Sigmoid colon (tissue), 4 donors: ENCODE data around the gene NACC1.

ENCODE experiments used
- POLR2AphosphoS5 ChIP-seq, 4 donors: sonication (generic); formaldehyde crosslinking; IDR thresholded peaks; one replicate each; pipeline ENCODE4 v1.6.1; 2017; ENCODE audit warnings: antibody characterized with exemption in 4 of 4
- TF ChIP-seq, protein P1 (sequence below), 4 experiments: fragments of 450-650 bp in 3 of 4; fragments of 200-600 bp in 1 of 4; IDR thresholded peaks; one replicate each; pipeline ENCODE4 v1.5.1; 2016 to 2019; ENCODE audit warnings: antibody characterized with exemption in 4 of 4, mild to moderate bottlenecking in 3 of 4, moderate library complexity in 2 of 4

DNA sequence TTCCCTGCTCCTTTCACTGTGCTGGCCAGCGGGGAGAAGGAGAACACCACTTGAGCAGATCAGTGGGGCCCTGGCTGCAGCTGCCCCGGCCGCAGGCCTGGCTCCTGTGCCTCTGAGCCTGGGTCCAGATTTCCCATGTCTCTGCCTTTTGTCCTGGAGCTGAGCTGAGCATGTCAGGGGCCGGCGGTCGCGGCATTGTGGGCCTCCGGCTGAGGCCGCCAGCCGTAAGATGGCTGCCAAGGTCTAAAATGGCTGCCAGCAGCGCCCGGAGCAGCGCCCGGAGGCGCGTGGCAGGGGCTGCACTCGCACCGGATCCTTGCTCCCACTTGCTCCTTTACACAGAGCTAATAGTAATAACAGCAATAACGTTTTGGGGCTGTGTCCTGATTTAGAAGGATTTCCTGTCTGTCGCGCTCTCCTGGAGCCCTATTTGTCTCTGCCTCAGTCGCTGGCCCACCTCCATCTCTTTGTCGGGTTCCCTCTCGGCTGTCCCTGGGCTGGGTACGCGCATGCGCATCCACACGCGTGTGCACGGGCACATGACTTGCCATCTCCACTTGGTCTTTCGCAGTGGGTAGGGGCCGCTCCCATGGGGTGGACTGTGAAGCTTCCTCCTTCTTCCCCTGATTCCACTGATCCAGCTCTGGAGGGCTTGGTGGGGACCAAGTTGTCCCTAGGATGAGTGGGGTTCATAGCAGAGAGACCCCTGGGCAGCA, 47.5 kb upstream of the NACC1 start:
- TF ChIP-seq, protein P1, sequence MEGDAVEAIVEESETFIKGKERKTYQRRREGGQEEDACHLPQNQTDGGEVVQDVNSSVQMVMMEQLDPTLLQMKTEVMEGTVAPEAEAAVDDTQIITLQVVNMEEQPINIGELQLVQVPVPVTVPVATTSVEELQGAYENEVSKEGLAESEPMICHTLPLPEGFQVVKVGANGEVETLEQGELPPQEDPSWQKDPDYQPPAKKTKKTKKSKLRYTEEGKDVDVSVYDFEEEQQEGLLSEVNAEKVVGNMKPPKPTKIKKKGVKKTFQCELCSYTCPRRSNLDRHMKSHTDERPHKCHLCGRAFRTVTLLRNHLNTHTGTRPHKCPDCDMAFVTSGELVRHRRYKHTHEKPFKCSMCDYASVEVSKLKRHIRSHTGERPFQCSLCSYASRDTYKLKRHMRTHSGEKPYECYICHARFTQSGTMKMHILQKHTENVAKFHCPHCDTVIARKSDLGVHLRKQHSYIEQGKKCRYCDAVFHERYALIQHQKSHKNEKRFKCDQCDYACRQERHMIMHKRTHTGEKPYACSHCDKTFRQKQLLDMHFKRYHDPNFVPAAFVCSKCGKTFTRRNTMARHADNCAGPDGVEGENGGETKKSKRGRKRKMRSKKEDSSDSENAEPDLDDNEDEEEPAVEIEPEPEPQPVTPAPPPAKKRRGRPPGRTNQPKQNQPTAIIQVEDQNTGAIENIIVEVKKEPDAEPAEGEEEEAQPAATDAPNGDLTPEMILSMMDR (IDR thresholded peaks at IDR 0.05): no peak
- no peak for TF ChIP-seq POLR2AphosphoS5 (IDR thresholded peaks at IDR 0.05)
